Stomach (tissue), 4 donors: ENCODE measurements around the gene RXFP3.

ENCODE experiments used
- POLR2A ChIP-seq, 4 donors: fragments of 450-650 bp; IDR thresholded peaks; one replicate each; pipeline ENCODE4 v1.6.1; 2016; ENCODE audit warnings: antibody characterized with exemption in 4 of 4, control low read depth in 2 of 4, mild to moderate bottlenecking in 1 of 4, moderate library complexity in 1 of 4
- POLR2AphosphoS5 ChIP-seq, 3 donors: sonication (generic); formaldehyde crosslinking; IDR thresholded peaks; one replicate each; pipeline ENCODE4 v1.6.1; 2016; ENCODE audit warnings: antibody characterized with exemption in 3 of 3
- TF ChIP-seq, protein P1 (sequence below), 7 experiments: fragments of 450-650 bp in 4 of 7; fragments of 200-600 bp in 3 of 7; sonication (generic) in 3 of 7; IDR thresholded peaks; one replicate each; pipeline ENCODE4 v1.5.1; 2016 to 2019; ENCODE audit warnings: antibody characterized with exemption in 7 of 7, control low read depth in 2 of 7, mild to moderate bottlenecking in 1 of 7

DNA sequence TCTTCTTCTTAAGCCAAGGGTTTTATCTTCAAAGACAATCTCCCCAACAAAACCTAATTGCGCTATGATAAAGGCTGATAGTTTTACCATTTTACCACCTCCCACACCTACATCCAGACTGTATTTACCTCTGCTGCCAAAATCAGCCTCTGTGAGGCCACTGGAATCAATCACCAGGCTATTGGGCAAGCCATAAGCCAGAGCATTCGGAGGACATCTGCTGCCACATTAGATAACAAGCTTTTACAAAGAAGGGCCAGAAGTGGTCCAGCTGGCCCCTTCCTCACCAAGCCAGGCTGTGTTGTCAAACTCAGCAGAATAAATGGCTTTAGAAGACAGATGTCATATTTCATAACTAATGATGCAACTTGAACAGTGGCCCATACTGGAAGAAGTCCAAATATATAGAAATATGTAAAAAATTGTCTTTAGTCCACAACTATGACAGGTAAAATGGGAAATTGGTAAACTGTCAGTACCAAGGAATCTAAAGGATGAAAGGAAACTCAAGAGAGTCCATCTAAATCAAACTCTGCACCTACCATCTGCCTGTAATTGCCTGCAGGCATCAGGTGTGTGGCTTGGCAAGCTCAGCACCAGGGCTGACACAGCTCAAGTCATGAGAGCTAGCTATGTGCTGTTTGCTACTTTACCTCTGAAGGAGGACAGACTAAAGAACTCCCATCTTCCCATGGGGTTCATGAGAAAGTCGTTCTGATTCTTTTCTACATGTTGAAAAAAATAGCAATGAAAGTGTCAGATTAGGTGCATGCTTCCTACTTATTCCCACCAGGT lies 32.2 kb downstream of the RXFP3 start:
- TF ChIP-seq, protein P1, sequence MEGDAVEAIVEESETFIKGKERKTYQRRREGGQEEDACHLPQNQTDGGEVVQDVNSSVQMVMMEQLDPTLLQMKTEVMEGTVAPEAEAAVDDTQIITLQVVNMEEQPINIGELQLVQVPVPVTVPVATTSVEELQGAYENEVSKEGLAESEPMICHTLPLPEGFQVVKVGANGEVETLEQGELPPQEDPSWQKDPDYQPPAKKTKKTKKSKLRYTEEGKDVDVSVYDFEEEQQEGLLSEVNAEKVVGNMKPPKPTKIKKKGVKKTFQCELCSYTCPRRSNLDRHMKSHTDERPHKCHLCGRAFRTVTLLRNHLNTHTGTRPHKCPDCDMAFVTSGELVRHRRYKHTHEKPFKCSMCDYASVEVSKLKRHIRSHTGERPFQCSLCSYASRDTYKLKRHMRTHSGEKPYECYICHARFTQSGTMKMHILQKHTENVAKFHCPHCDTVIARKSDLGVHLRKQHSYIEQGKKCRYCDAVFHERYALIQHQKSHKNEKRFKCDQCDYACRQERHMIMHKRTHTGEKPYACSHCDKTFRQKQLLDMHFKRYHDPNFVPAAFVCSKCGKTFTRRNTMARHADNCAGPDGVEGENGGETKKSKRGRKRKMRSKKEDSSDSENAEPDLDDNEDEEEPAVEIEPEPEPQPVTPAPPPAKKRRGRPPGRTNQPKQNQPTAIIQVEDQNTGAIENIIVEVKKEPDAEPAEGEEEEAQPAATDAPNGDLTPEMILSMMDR (IDR thresholded peaks at IDR 0.05), result no peak
- no peak for TF ChIP-seq POLR2AphosphoS5 (IDR thresholded peaks at IDR 0.05)
- TF ChIP-seq POLR2A (IDR thresholded peaks at IDR 0.05), result no peak
